ENCODE results near the gene CACNG5.
"Not testable (repeated sequence)": the region's sequence is repeated elsewhere in the genome, so short reads cannot be mapped to it uniquely, and the experiment has no call there.

CACNG5 gene

DNA sequence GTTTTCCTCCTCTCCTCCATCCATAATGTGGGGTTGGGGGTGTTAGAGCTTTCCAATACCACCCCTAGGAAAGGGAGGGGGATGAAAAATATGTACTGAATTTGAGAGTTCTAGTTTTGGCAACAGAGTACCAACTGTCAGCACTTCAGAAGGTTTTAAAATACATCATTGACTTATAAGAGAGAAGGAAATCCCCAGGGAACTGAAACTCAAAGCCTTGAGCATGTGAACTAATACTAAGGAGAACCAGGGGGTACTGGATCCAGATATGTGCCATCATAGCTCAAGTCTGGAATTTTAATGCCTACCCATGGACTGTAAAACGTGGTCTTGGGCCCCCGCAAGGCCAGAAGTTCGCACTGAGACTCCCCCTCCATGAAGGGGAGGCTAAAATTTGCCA is 15.8 kb downstream of the CACNG5 start:
- no peak for DNase-seq

DNA sequence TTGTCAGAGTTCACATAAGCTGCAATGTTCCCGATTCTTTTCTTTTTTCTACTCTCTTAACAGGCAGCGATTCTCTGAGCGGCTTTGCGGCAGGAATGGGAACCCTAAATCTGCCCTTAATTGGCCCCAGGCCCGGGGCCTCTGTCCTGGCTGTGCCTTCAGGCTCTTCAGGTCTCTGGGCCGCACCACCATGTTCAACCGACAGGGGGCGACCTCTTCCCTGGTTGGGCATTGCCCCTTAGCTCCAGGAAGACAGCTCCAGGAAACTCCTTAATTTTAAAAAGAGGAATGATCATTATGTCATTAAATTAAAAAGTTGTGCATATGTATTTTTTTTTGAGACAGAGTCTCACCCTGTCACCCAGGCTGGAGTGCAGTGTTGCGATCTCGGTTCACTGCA is 20.3 kb downstream of the CACNG5 start:
- DNase-seq = no peak

GRCh38 chr17:66858226-66859083 is 23.5 kb downstream of the CACNG5 start:
- DNase-seq = no peak

- DNase-seq = no peak
Observed at GRCh38 chr17:66859353-66859752, 24.4 kb downstream of the CACNG5 start.

DNA sequence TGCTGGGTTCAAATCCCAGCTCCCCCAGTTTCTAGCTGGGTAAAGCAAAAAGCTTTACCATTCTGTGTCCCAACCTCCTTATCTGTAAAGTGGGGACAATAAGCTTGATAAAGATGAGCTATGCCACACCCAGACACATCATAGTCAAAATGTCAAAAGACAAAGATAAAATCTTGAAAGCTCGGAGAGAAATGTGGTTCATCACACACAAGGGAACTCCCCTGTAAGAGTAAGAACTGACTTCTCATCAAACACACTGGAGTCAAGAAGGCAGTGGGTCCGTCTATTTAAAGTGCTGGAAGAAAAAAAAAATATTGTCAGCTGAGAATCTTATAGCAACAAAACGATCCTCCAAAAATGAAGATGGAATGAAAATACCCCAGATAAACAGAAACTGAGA is 25.3 kb downstream of the CACNG5 start:
- no peak for DNase-seq

GRCh38 chr17:66863820-66864219 is 28.9 kb downstream of the CACNG5 start:
- DNase-seq = no peak

DNA sequence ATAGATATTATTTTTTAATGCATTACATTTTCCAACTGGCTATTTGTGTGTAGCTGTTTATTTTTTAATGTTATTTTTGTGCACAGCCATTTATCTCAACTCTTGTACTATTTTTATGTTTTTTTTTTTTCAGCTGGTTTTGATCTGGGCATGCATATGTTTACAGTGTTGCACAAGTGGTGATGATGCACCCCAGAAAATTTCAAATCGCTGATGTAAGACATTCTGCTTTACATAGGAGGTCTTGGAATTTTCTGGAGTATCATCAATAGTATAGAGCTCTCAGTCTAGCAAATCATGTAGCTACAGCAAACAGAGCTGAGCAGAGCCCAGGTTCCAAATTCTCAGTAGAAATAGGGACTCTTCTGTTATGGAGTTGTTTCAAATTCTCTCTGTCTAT is 30.2 kb downstream of the CACNG5 start:
- no peak for DNase-seq

GRCh38 chr17:66873962-66874361 is 39.0 kb downstream of the CACNG5 start:
- DNase-seq = no peak

GRCh38 chr17:66884931-66885330 is 50.0 kb downstream of the CACNG5 start:
- DNase-seq = no peak

DNA sequence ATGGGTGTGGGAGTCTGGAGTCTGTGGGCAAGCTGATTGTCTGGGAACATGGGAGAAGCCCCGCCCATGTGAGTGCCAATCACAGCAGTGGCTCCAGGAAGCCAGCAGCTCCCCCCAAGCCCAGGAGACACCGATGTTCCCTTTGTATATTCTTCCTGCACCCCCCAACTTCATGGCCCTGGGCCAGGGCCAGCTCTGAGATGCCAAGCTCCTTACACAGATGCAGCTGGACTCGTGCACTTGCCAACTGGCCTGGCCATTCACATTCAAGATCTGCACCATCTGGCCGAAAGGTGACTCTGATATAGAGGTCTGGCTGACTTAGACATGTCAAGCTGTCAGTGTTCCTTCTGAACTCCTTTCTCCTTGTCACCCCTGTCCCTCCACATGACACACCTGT is 50.5 kb downstream of the CACNG5 start:
- DNase-seq = no peak

DNA sequence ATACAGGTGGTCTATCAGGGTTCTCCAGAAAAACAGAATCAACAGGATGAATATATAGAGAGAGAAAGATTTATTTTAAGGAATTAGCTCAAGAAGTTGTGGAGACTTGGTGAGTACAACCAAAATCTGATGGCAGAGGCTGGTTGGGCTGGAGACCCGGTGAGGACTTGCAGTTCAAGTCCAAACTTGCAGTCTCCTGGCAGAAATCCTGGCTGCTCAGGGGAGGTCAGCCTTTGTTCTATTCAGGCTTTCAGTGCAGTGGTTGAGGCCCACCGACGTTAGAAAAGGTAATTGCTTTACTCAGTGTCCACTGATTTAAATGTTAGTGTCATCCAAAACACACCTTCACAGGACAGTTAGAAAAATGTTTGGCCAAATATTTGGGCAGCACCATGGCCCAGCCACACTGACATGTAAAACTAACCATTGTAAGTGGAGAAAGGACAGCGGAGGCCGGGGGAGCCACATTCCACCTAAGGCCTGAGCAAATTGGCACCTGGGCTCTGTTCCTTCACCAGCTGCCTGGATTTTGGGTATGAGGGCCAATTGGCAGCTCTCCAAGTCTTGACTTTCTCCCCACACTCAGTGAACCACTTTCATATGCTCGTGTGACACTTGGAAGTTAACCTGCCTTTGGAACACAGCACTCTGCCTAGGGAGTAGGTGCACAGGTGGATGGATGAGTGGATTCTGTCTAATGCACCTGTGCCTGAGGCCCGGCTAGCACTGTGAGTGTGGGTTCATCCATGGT is 54.7 kb downstream of the CACNG5 start:
- DNase-seq = no peak

GRCh38 chr17:66892246-66892645 is 57.3 kb downstream of the CACNG5 start:
- no peak for DNase-seq

GRCh38 chr17:66893382-66893781 is 58.5 kb downstream of the CACNG5 start:
- DNase-seq = no peak

- no peak for DNase-seq
Observed at GRCh38 chr17:66893863-66894262, 58.9 kb downstream of the CACNG5 start.

GRCh38 chr17:66897141-66897540 is 62.2 kb downstream of the CACNG5 start:
- DNase-seq = no peak

- no peak for DNase-seq
Observed at GRCh38 chr17:66898536-66898935, 63.6 kb downstream of the CACNG5 start.

DNA sequence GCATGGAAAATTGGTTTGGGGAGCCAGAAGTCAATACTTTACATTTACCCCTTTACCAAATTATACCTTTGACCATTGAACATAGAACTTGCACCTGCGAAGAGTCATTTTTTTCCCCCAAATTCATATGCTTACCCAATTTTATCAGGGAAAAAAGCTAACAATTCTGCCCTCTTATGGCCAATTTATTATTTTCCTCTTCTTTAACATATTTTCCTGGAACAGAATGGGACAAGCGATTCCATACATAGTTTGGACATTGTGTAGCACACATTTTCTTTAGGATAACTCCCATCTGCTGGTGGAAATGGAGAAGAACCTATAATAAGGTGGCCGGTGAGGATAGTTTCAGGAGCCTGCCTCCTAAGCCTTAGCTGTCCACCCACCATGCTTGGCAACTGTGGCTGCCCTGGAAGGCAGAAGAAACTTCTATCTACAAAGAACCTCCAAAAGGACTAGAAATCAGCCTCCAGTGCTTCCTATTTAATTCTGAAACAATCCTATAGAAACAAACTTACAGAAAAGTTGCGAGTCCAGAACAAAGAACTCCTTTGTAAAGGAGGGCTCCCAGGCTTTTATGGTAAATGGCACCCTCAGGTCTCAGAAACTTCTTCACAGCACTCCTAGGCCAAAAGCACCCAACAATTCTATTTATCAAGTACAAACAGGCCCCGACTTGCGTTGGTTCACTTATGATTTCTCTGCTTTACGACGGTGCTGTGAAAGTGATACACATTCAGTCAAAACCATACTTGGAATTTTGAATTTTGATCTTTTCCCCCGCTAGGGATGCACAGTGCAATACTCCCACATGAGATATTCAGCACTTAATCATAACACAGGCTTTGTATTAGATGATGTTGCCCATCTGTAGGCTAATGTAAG is 65.5 kb downstream of the CACNG5 start:
- no peak for DNase-seq

- DNase-seq = not testable (repeated sequence)
Observed at GRCh38 chr17:66903296-66903695, 68.4 kb downstream of the CACNG5 start.

DNA sequence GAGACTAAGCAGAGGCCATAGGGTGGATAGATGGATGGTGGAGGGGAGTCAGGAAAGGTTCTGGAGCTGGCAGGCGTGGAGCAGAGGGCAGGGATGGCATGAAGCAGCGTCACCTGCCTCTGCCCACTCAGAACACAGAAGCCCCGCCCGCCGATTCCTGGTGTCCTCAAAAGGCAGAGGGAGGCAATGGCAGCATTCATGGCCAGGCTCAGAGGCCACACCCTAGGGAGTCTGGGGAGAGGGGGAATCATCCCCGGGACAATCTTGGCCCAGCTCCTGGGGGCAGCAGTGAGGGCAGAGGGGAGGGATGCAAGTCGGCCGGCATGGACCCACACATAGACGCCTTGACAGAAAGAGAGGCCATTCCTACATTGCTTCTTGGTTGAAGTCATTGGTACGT is 68.9 kb downstream of the CACNG5 start:
- DNase-seq = no peak

- DNase-seq = peak in 1 of 2 experiments; percentile 18
Observed at GRCh38 chr17:66904760-66905624, 70.1 kb downstream of the CACNG5 start.

GRCh38 chr17:66906321-66907278 is 71.7 kb downstream of the CACNG5 start:
- DNase-seq = peak; percentile 78 to 84
